B cell (primary cell): ENCODE results near the gene OR56A3. TPM values are rescaled to one million over a fixed set of nuclear protein-coding genes. Genes with fewer than 3 reads are reported as not detected.

ENCODE experiments used
- ATAC-seq: fragments of 200-7000 bp; cut with Tn5 transposase; one replicate; pipeline ENCODE4 v1.10.0; 2021; ENCODE audit warnings: low read depth, mild to moderate bottlenecking, moderate number of reproducible peaks, moderate library complexity
- CTCF ChIA-PET: fragments of 350-600 bp; sonication (Branson Sonifier 250); formaldehyde crosslinking; loops from one replicate; lab custom pipeline; 2021; ENCODE audit warnings: antibody characterized with exemption, inconsistent platforms; lab: Charles Lee
- POLR2A ChIA-PET: fragments of 350-600 bp; sonication (Branson Sonifier 250); formaldehyde crosslinking; loops from one replicate; lab custom pipeline; 2021; ENCODE audit warnings: antibody characterized with exemption; lab: Charles Lee
- DNase-seq: peaks from one replicate; pipeline ENCODE4 v3.0.0; 2013
- H2AFZ ChIP-seq: 2 replicates; pipeline ENCODE4 v1.6.1; 2012; ENCODE audit warnings: mild to moderate bottlenecking, low read depth, low read length; ENCODE audit not compliant: insufficient read depth, poor library complexity, severe bottlenecking
- H3K27ac ChIP-seq, 2 donors: 1 replicate in 1 of 2; 2 replicates in 1 of 2; pipeline ENCODE4 v1.5.1; 2012 to 2013; ENCODE audit warnings: low read length in 2 of 2, mild to moderate bottlenecking in 2 of 2, moderate library complexity in 1 of 2
- H3K27me3 ChIP-seq, 4 experiments: fragments of 200-600 bp in 1 of 4; sonication (generic) in 1 of 4; replicated peaks in 1 of 4; 1 replicate in 2 of 4; 2 replicates in 2 of 4; pipeline versions ENCODE4 v1.6.1 to v1.7.0; 2013 to 2016; ENCODE audit warnings: low read length in 3 of 4, mild to moderate bottlenecking in 2 of 4, mixed read lengths in 1 of 4, moderate library complexity in 1 of 4; ENCODE audit not compliant: insufficient read depth in 4 of 4, control insufficient read depth in 3 of 4; ENCODE audit errors: control extremely low read depth in 1 of 4
- H3K36me3 ChIP-seq, 2 experiments: replicated peaks in 1 of 2; 1 replicate in 1 of 2; 2 replicates in 1 of 2; pipeline versions ENCODE4 v1.6.1 to v1.7.1; 2013; ENCODE audit warnings: low read length in 1 of 2; ENCODE audit not compliant: insufficient read depth in 2 of 2, control insufficient read depth in 1 of 2; ENCODE audit errors: control extremely low read depth in 1 of 2, extremely low read depth in 1 of 2
- H3K4me1 ChIP-seq, 2 donors: fragments of 200-600 bp in 1 of 2; sonication (generic) in 1 of 2; 1 replicate in 1 of 2; 2 replicates in 1 of 2; pipeline versions ENCODE4 v1.5.1 to v1.6.1; 2013 to 2017; ENCODE audit warnings: low read length in 2 of 2; ENCODE audit not compliant: control insufficient read depth in 2 of 2, insufficient read depth in 2 of 2
- H3K4me2 ChIP-seq: replicated peaks from 2 replicates; pipeline ENCODE3; 2012; ENCODE audit warnings: mild to moderate bottlenecking, low read depth, low read length; ENCODE audit not compliant: poor library complexity, severe bottlenecking
- H3K4me3 ChIP-seq, 5 experiments: fragments of 200-600 bp in 1 of 5; sonication (generic) in 1 of 5; 1 replicate in 3 of 5; 2 replicates in 2 of 5; pipeline versions ENCODE4 v1.5.1 to v1.7.0; 2011 to 2016; ENCODE audit warnings: low read length in 4 of 5, mild to moderate bottlenecking in 4 of 5, low read depth in 2 of 5, control low read depth in 1 of 5, moderate library complexity in 1 of 5; ENCODE audit not compliant: insufficient read depth in 1 of 5; ENCODE audit errors: control extremely low read depth in 1 of 5, extremely low read depth in 1 of 5
- H3K79me2 ChIP-seq: fragments of 200-600 bp; sonication (generic); one replicate; pipeline ENCODE4 v1.6.0; 2016; ENCODE audit warnings: low read length; ENCODE audit not compliant: control insufficient read depth, insufficient read depth
- H3K9ac ChIP-seq: fragments of 200-600 bp; sonication (generic); 2 replicates; pipeline ENCODE4 v1.6.1; 2017; ENCODE audit warnings: mild to moderate bottlenecking, low read length, moderate library complexity
- H3K9me3 ChIP-seq, 3 donors: one replicate each; pipeline versions ENCODE4 v1.6.1 to v1.7.1; 2013; ENCODE audit warnings: low read length in 2 of 3; ENCODE audit not compliant: control insufficient read depth in 2 of 3, insufficient read depth in 1 of 3; ENCODE audit errors: control extremely low read depth in 1 of 3
- H4K20me1 ChIP-seq: 2 replicates; pipeline ENCODE4 v1.6.0; 2012; ENCODE audit warnings: mild to moderate bottlenecking, low read length; ENCODE audit not compliant: insufficient read depth, control insufficient read depth, poor library complexity, severe bottlenecking
- H3K27ac Mint-ChIP-seq: one replicate; pipeline ENCODE4 v1.8.0; 2021; ENCODE audit warnings: mixed read lengths
- H3K27me3 Mint-ChIP-seq: one replicate; pipeline ENCODE4 v1.8.0; 2021; ENCODE audit warnings: mixed read lengths
- H3K4me1 Mint-ChIP-seq: one replicate; pipeline ENCODE4 v1.8.0; 2021; ENCODE audit warnings: mixed read lengths
- H3K4me3 Mint-ChIP-seq: one replicate; pipeline ENCODE4 v1.8.0; 2021; ENCODE audit warnings: mixed read lengths
- H3K9me3 Mint-ChIP-seq: one replicate; pipeline ENCODE4 v1.8.0; 2022; ENCODE audit warnings: mixed read lengths; ENCODE audit not compliant: insufficient read depth
- EZH2 ChIP-seq: IDR thresholded peaks from 2 replicates; pipeline ENCODE4 v1.6.1; 2012; ENCODE audit warnings: borderline replicate concordance, low read depth, mild to moderate bottlenecking, moderate library complexity, low read length; ENCODE audit not compliant: insufficient read depth, poor library complexity, severe bottlenecking
- WGBS: methylation state at CpG from one replicate; pipeline ENCODE4 v1.1.5; 2013; ENCODE audit warnings: missing lambda C conversion rate; ENCODE audit not compliant: insufficient coverage; 5-methylcytosine and 5-hydroxymethylcytosine counted together
- intact Hi-C: fragments of 100-400 bp; cut with micrococcal nuclease; formaldehyde crosslinking; loops from one replicate; pipeline ENCODE4 v1.10.0; 2022
- polyA plus RNA-seq: library from polyadenylated mRNA; depleted of rRNA; stranded (reverse); fragments of >200 nt; gene quantifications from 2 replicates; pipeline ENCODE4 v1.2.3, GENCODE V29; 2012
- total RNA-seq, 2 donors: library from RNA; stranded (reverse); fragments of 120-200 nt in 1 of 2; gene quantifications; 1 replicate in 1 of 2; 2 replicates in 1 of 2; pipeline versions ENCODE4 v1.2.3 to v1.2.4, GENCODE V29; 2013 to 2022
- TF ChIP-seq, protein P1 (sequence below): fragments of 200-600 bp; IDR thresholded peaks from one replicate; pipeline ENCODE4 v1.8.0; 2022; ENCODE audit warnings: antibody characterized with exemption, mild to moderate bottlenecking

The OR56A3 gene
- total and polyA plus RNA-seq, 2 donors (not counting 1 experiment from before 2014, with no cell fraction given): not detected

DNA sequence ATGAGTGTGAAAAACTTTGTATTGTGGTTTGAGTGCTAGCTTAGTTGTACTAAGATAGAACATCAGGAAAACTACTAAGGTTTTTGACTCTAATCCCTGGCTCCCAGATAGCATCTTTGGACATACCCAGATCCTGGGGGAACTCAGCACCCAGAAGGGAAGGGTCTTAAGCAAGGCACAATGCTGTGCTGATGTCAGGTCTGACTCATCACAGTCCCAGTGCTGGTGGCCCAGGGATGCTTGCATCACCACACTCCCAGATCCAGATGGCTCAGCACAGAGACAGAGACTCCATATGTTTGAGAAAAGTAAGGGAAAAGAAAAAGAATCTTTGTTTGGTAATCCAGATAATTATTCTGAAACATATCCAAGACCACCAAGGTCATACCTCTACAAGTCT is 18.3 kb upstream of the OR56A3 start:
- no peak overlapping the region for H3K27ac Mint-ChIP-seq
- no peaks in the 10 kb centered on the region for H3K79me2 ChIP-seq
- DNase-seq (no peak), ATAC-seq (no peak)
- ChIA-PET POLR2A (no interaction called here), CTCF (no interaction called here)
- H3K4me3 Mint-ChIP-seq: no peak overlapping the region
- H3K4me3 ChIP-seq: no peak overlapping the region
- no peaks in the 10 kb centered on the region for H3K36me3 ChIP-seq
- peaks cover 0 to 17% (median 2%) of the 10 kb centered on the region in 3 donors for H3K9me3 ChIP-seq
- H3K4me2 ChIP-seq: no peak overlapping the region
- H3K27me3 Mint-ChIP-seq: no peaks in the 10 kb centered on the region
- peaks cover 7% of the 10 kb centered on the region for H3K9me3 Mint-ChIP-seq
- H3K4me1 ChIP-seq: no peaks in the 10 kb centered on the region
- H4K20me1 ChIP-seq: no peaks in the 10 kb centered on the region
- intact Hi-C loops: no loop called here
- TF ChIP-seq, protein P1, sequence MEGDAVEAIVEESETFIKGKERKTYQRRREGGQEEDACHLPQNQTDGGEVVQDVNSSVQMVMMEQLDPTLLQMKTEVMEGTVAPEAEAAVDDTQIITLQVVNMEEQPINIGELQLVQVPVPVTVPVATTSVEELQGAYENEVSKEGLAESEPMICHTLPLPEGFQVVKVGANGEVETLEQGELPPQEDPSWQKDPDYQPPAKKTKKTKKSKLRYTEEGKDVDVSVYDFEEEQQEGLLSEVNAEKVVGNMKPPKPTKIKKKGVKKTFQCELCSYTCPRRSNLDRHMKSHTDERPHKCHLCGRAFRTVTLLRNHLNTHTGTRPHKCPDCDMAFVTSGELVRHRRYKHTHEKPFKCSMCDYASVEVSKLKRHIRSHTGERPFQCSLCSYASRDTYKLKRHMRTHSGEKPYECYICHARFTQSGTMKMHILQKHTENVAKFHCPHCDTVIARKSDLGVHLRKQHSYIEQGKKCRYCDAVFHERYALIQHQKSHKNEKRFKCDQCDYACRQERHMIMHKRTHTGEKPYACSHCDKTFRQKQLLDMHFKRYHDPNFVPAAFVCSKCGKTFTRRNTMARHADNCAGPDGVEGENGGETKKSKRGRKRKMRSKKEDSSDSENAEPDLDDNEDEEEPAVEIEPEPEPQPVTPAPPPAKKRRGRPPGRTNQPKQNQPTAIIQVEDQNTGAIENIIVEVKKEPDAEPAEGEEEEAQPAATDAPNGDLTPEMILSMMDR: no peak
- TF ChIP-seq EZH2: no peak
- no peaks in the 10 kb centered on the region for H3K4me1 Mint-ChIP-seq
- H3K9ac ChIP-seq: no peak overlapping the region
- H3K27me3 ChIP-seq: no peaks in the 10 kb centered on the region
- H2AFZ ChIP-seq: no peak overlapping the region
- H3K27ac ChIP-seq: no peak overlapping the region

DNA sequence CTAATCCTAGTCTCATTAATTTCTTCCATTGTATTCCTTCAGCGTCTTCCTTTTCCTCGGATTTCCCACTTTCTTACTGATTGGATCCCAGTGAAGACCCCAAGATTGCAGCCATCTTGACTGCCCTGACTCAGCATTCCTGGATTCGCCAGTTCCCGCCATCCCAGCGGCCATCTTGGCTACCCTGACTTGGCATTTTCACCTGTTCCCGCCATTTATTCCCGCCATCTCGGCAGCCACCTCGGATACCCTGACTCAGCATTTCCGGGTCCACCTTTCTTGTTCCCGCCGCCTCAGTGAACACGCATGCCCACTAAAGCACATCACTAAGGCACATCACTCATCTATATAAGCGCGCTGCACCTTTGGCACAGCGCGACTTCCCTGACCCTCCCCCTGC is 13.8 kb upstream of the OR56A3 start:
- DNase-seq (no peak), ATAC-seq (no peak)
- H3K4me3 Mint-ChIP-seq: no peak overlapping the region
- ChIA-PET POLR2A (no interaction called here), CTCF (no interaction called here)
- H3K27ac Mint-ChIP-seq: no peak overlapping the region
- Histone ChIP-seq H3K36me3 (no peaks in the 10 kb centered on the region), H3K27me3 (no peaks in the 10 kb centered on the region), H3K9me3 (peaks cover 0 to 41% (median 2%) of the 10 kb centered on the region in 3 donors), H3K4me3 (no peak overlapping the region), H4K20me1 (no peaks in the 10 kb centered on the region), H3K4me2 (no peak overlapping the region), H2AFZ (no peak overlapping the region), H3K4me1 (no peaks in the 10 kb centered on the region), H3K9ac (no peak overlapping the region), H3K79me2 (no peaks in the 10 kb centered on the region), H3K27ac (no peak overlapping the region)
- no peaks in the 10 kb centered on the region for H3K27me3 Mint-ChIP-seq
- intact Hi-C loops: no loop called here
- no peaks in the 10 kb centered on the region for H3K4me1 Mint-ChIP-seq
- 98% methylated on average over 17 of the region's 17 CpGs for WGBS
- TF ChIP-seq, protein P1: no peak
- TF ChIP-seq EZH2: no peak
- peaks cover 7% of the 10 kb centered on the region for H3K9me3 Mint-ChIP-seq
